ENCODE data around the gene ABCA6. TPM values are rescaled to one million over a fixed set of nuclear protein-coding genes. Genes with fewer than 3 reads are reported as not detected.

ABCA6 gene
- total and polyA plus RNA-seq, 2 of the 13 experiments (the other 11 are each of a cell fraction or from before 2014, with no cell fraction given): 0.05 to 0.11 TPM

DNA sequence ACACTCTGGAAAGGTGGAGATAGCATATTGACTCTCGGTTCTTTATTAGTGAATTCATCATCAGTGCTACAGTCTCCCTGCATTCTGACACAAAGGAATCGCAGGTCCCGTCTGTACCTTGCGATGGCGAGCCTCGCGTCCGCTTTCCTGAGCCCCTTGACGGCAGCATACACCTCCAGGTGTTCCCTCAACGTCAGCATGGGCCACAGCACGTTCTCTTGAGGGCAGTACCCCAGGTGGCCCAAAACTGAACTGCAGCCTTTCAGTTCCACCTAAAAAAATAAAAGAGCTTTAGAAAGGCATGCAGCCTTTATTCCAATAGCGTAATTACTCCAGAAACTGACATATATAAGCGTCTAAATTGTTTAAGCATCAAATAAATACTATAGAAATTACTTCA, 56.8 kb downstream of the ABCA6 start:
- Histone ChIP-seq H2AFZ (ENCODE audit: low read length) (no peak overlapping the region), H3K9ac (ENCODE audit: insufficient read depth, low read depth, low read length) (no peak overlapping the region), H3K4me2 (ENCODE audit: low read depth, low read length) (peak overlapping the region; percentile 51), H3K36me3 (replicated peaks in 1 of 2; ENCODE audit: control insufficient read depth in 1 of 2, insufficient read depth in 2 of 2, low read length in 2 of 2) (no peaks in the 10 kb centered on the region), H3K27me3 (ENCODE audit: control insufficient read depth in 1 of 2, insufficient read depth in 2 of 2, low read length in 2 of 2) (no peaks in the 10 kb centered on the region), H3K4me3 (replicated peaks in 1 of 3; ENCODE audit: insufficient read depth in 1 of 3, low read depth in 2 of 3, low read length in 3 of 3) (no peak overlapping the region), H3K79me2 (ENCODE audit: insufficient read depth, low read length) (no peaks in the 10 kb centered on the region), H4K20me1 (ENCODE audit: insufficient read depth, low read length) (no peaks in the 10 kb centered on the region), H3K9me3 (ENCODE audit: low read length) (no peaks in the 10 kb centered on the region), H3K4me1 (ENCODE audit: insufficient read depth, low read length) (peaks cover 5% of the 10 kb centered on the region), H3K27ac (ENCODE audit: extremely low read length, insufficient read depth, low read length) (no peak overlapping the region)
- ChIA-PET CTCF (ENCODE audit: low intra/inter-chr PET ratio, low total read pairs) (interaction anchor here (0.7 to 1.0 kb wide), 3 partner anchors 113 to 311 kb away, joined by 3 to 4 read pairs (median 3); no protein-coding TSS in a partner anchor), POLR2A (interaction anchor here (0.7 kb wide), 1 partner anchor 102 kb away, joined by 3 read pairs; no protein-coding TSS in a partner anchor)
- DNase-seq (ENCODE audit: low spot score): peak; percentile 50
- no peak for FAIRE-seq
- ATAC-seq: peak; percentile 92
- BruUV-seq (replicated peaks): no TSS peak
- in situ Hi-C loops (cut with HindIII; ENCODE audit: extremely low pct_ligation_motif_present, low pct_unique_long_range_greater_than_20kb) (no loop called here), intact Hi-C loops (cut with micrococcal nuclease; ENCODE audit: unreplicated experiment) (loop anchor here (5.0 to 10.0 kb wide), 2 partner anchors 103 to 150 kb away; no protein-coding TSS in a partner anchor)
- WGBS (ENCODE audit: low lambda C conversion rate): 56% methylated on average over 13 of the region's 13 CpGs
- no peak for TF ChIP-seq ZNF232 (CRISPR knock-in tag; IDR thresholded peaks at IDR 0.05; ENCODE audit: borderline replicate concordance)
- no peak for TF ChIP-seq ATF7 (IDR thresholded peaks at IDR 0.05)
- TF ChIP-seq ATF7 (CRISPR knock-in tag; IDR thresholded peaks at IDR 0.05): no peak
- TF ChIP-seq, protein P1, sequence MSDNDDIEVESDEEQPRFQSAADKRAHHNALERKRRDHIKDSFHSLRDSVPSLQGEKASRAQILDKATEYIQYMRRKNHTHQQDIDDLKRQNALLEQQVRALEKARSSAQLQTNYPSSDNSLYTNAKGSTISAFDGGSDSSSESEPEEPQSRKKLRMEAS (IDR thresholded peaks at IDR 0.05): peak; percentile 76
- 0 out of 2 replicates have a peak, but pooled peaks have one; percentile 39 for TF ChIP-seq MIXL1 (CRISPR knock-in tag; IDR thresholded peaks at IDR 0.05)
- peak; percentile 51 for TF ChIP-seq GATAD2A (CRISPR knock-in tag; IDR thresholded peaks at IDR 0.05)
- TF ChIP-seq XRCC5 (optimal IDR thresholded peaks at IDR 0.05; ENCODE audit: low read length): peak; percentile 42
- TF ChIP-seq RAD21 (CRISPR knock-in tag; IDR thresholded peaks at IDR 0.05): peak; percentile 42; the same call in 1 of the 2 replicates
- no peak for TF ChIP-seq STAT5B (CRISPR knock-in tag; IDR thresholded peaks at IDR 0.05)
- TF ChIP-seq, protein P2, sequence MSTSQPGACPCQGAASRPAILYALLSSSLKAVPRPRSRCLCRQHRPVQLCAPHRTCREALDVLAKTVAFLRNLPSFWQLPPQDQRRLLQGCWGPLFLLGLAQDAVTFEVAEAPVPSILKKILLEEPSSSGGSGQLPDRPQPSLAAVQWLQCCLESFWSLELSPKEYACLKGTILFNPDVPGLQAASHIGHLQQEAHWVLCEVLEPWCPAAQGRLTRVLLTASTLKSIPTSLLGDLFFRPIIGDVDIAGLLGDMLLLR (CRISPR knock-in tag; IDR thresholded peaks at IDR 0.05): 0 out of 2 replicates have a peak, but pooled peaks have one; percentile 23
- no peak for TF ChIP-seq FOSL2 (CRISPR knock-in tag; IDR thresholded peaks at IDR 0.05)
- TF ChIP-seq, protein P3, sequence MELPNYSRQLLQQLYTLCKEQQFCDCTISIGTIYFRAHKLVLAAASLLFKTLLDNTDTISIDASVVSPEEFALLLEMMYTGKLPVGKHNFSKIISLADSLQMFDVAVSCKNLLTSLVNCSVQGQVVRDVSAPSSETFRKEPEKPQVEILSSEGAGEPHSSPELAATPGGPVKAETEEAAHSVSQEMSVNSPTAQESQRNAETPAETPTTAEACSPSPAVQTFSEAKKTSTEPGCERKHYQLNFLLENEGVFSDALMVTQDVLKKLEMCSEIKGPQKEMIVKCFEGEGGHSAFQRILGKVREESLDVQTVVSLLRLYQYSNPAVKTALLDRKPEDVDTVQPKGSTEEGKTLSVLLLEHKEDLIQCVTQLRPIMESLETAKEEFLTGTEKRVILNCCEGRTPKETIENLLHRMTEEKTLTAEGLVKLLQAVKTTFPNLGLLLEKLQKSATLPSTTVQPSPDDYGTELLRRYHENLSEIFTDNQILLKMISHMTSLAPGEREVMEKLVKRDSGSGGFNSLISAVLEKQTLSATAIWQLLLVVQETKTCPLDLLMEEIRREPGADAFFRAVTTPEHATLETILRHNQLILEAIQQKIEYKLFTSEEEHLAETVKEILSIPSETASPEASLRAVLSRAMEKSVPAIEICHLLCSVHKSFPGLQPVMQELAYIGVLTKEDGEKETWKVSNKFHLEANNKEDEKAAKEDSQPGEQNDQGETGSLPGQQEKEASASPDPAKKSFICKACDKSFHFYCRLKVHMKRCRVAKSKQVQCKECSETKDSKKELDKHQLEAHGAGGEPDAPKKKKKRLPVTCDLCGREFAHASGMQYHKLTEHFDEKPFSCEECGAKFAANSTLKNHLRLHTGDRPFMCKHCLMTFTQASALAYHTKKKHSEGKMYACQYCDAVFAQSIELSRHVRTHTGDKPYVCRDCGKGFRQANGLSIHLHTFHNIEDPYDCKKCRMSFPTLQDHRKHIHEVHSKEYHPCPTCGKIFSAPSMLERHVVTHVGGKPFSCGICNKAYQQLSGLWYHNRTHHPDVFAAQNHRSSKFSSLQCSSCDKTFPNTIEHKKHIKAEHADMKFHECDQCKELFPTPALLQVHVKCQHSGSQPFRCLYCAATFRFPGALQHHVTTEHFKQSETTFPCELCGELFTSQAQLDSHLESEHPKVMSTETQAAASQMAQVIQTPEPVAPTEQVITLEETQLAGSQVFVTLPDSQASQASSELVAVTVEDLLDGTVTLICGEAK (IDR thresholded peaks at IDR 0.05): no peak
- TF ChIP-seq, protein P3 (CRISPR knock-in tag; IDR thresholded peaks at IDR 0.05): no peak
- no peak for TF ChIP-seq ZNF678 (CRISPR knock-in tag; IDR thresholded peaks at IDR 0.05)
- no peak for TF ChIP-seq ZIK1 (CRISPR knock-in tag; IDR thresholded peaks at IDR 0.05; ENCODE audit: borderline replicate concordance, low read depth)
- TF ChIP-seq KDM2A (CRISPR knock-in tag; IDR thresholded peaks at IDR 0.05; ENCODE audit: borderline replicate concordance, low read depth): peak; percentile 45; the same call in 1 of the 2 replicates

Data from HepG2 (cell line).